NCI-H1092 treated with DMSO at 0.1 percent for 48 hours (cell line): ENCODE measurements around the gene PAEP.

Experiments
- DNase-seq: peaks from one replicate; lab custom pipeline; 2025; lab: John Stamatoyannopoulos, UW

The PAEP gene

DNA sequence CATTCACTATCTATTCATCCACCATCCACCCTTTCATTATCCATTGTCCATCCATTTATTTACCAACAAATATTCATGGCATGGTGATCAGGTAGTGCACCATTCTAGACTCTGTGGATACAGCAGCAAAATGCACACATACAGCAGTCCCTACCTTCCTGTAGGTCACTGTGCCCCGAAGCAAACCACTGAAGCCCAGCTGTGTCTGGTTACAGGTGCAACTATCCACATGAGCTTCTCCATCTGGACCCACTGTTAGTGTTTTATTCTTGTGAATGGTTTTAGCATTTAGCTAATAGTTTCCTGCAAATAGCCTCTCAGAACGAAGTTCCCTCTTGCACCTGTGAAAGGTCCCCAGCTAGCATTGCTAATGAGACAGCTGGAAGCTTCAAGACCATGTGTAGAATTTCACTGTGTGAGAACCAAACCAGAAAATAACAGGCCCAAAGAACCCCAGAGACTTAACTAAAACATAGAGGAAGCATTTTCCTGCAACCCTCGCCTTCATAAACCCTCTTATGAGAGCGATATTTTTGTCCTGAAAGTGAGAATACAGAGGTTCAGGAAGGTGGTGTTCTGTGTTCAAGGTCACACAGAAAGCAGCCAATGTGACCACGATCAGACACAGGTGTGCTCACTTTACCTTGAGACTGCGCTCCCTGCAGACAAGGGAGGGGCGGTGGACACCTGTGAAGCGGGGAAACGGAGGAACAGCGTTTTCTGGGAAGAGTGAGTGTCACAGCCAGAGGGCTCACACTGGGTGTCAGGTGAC lies 18.5 kb downstream of the PAEP start:
- no peak for DNase-seq

DNA sequence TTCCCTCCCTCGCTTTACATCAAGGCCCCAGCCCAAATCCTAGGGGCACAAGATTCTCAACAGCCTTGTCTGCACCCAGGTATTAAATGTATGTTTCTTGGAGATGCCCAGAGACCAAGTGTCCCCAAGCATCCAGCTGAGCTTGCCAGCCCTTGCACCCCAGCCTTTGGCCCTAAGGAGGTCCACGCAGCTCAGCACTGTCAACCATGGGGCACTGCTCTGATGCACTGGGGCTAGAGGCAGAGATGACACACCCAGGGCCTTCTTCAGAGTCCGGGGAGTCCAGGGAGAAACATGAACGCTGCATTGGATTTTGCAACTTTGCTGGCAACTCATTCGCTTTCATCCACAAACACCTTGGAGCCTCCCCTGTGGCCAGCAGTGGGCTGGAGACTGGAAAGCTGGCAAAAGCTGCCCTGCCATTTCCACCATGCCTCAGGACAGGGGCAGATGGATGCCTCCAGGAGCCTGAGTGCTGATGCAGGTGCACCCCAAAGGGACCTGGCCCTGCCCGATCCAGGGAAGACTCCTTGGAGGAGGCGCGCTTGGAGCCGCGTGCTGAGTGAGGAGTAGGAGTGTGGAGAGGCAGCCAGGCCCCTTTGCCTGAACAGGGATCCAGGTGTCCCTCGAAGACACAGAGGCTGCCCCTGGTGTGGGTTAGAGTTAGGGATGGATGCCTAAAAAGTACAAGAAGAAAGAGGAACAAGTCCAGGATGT lies 19.3 kb downstream of the PAEP start:
- DNase-seq = no peak

DNA sequence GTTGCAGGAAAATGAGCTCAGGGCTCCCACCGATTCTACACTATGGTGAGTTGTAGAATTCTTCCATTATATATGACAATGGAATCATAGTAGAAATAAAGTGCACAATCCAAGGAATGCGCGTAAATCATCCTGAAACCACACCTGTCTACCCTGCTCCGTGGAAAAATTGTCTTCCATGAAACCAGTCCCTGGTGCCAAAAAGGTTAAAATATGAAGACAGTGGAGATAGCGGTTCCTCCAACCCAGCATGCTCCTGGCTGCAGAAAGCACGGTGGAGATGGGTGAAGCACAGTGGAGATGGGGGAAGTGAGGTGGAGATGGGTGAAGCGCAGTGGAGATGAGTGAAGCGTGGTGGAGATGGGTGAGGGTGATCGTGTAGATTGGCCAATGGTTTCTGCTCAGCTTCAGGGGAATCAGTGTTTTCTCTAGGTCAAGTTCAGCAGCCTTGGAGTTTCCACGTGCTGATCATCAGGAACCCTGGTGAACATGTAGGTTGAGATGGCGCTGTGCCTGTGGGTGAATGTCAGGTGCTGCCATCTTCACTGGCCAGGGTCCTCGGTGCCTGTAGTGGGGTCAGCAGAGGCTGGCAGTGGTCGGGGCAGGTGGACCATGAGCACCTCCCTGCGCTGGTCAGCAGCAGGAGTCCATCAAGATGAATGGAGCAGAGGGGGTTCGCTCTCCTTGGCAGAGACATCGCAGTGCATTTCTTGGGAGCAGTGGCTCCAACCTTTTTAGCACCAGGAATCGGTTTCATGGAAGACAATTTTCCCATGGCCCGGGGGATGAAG lies 20.3 kb downstream of the PAEP start:
- DNase-seq = no peak

DNA sequence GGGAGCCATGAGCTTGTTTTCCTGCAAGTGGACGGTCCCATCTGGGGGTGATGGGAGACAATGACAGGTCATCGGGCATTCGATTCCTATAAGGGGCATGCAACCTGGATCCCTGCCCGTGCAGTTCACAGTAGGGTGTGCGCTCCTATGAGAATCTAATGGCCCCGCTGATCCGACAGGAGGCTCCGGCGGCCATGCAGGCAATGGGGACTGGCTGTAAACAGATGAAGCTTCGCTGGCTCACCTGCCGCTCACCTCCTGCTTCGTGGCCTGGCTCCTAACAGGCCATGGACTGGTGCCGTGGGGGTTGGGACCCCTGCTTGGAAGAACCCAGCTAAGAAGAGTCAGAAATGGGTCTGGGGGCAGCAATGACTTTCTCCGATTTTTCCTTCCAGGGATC lies 21.0 kb downstream of the PAEP start:
- no peak for DNase-seq

DNA sequence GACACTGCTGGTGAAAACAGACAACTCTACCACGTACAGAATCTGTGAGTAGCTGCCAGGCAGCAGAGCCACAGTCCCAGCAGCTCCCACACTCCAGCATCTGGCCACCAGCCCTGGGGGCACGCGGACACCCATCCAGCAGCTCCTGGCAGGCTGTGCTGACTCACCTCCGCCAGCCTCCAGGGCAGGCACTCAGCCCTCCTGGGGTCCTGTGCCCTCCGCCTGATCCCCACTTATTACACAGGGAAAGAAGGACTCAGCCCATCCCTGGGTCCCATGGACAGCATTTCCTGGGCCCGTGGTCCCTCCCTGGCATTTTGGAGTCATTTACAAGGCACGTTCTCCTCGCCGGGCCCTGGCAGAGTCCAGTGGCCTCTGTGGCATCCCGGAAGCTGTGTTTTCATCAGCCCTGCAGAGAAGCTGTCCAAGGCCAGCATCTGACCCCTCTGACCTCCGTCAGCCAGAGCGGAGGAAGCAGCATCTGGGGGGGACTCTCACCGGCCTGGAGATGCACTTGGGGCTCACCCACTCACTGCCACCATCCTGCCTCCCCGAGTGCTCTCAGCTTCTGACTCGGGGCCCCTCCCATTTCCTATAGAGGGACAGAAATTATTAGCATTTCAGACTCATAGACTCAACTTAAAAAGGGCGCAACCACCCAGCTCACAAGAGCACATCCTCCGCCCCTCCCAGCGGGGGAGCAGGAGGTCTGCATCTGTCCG lies 21.6 kb downstream of the PAEP start:
- DNase-seq = no peak

DNA sequence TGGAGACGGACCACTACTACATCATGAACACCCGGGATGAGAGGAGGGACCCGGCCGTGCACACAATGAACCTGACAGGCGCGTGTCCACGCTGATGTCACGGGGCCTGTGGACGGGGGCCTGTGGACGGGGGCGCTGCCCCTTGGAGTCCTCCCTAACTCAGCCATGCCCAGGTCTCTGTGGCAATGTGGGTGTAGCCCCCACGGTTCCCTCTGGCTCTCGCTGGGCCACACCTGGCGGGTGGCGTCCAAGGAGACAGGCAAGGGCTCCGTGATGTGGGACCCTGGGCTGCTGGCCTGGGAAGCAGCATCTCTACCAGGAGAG lies 22.1 kb downstream of the PAEP start:
- DNase-seq = no peak

DNA sequence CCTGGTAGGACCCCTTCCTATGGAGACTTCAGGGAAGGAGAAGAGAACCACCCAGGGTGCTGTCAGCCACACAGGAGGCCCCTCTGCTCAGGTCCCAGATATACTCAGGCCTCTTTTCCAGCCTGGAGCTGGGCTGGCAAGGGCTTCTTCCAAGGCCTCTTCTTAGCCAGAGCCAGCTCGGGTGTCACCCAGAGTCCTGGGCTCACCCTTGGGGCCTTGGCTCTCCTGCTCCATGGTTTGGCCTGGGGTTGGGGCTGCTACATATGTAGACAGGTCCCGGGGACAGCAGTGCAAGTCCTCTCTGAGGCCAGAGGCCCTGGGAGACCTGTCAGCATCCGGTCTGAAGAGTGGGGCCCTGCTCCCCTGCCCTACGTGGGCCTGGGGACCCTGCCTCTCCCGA lies 22.8 kb downstream of the PAEP start:
- no peak for DNase-seq

DNA sequence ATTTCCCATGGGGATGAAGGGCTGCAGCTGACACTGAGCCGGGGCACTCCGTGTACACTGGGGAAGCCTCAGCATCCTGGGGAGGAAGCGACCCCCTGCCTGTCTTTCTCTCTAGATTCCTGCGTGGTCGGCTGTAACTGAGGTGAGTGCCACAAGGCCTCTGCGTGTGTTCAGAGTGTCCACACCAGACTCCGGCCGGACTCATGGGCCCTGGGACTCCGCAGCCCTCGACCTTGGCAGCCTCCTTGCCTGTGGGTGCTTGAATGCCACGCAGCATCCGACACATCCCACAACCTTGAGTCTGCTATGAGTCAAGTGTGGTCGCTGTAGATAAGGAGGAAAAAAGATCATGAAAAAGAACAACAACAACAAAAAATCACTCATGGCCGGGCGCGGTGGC lies 23.4 kb downstream of the PAEP start:
- no peak for DNase-seq

DNA sequence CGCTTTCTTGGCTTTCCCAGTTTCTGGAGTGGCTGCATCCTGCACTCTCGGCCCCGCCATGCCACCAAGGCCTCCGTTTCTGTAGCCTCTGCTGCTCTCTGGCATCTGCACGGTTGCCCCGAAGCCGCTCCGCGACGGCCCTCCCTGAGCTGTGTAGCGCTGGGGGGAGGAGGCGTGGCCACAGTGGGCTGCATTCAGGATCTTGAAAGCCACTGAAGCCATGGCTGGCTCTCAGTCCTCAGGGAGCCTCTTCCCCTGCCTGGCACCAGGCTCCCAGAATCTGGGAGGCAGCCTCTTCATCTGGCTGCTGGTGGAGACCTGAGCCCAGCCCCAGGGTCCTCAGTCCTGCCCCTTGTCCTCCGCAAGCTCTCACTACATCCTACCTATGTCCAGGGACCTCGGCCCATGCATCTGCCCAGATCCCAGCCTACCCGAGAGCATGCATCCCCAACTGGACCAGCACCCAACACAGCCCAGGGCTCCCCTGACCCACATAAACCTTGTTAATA lies 25.1 kb downstream of the PAEP start:
- no peak for DNase-seq

DNA sequence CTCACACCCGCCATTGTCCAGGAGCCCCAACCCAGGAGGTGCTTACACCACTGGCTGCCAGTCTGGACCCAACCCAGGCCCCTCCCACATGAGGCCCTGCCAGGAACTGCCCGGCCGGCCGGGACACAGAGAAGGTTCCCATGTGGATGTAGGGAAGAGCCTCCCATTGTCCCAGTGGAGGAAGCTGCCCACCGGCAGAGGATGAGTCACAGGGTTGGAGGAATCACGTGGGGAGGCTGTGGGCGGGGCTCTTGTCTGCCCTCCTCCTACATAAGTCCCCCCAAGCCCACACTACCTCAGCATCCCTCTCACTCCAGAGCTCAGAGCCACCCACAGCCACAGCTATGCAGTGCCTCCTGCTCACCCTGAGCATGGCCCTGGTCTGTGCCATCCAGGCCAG lies 26.1 kb downstream of the PAEP start:
- no peak for DNase-seq

DNA sequence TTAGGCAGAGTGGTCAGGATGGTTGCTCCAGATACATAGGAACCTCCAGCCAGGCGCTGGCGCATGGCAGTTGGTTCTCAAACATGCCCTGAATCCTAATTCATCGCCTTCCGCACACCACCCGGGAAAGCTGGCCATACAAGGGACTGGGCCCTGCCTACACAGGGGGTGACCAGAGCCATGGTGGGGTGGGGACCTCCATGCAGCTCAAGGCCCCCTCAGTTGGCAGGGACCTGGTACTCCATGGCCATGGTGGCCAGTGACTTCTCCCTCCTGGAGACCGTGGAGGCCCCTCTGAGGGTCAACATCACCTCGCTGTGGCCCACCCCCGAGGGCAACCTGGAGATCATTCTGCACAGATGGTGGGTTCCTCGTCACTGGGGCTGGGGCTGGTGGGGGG lies 26.8 kb downstream of the PAEP start:
- DNase-seq = no peak

DNA sequence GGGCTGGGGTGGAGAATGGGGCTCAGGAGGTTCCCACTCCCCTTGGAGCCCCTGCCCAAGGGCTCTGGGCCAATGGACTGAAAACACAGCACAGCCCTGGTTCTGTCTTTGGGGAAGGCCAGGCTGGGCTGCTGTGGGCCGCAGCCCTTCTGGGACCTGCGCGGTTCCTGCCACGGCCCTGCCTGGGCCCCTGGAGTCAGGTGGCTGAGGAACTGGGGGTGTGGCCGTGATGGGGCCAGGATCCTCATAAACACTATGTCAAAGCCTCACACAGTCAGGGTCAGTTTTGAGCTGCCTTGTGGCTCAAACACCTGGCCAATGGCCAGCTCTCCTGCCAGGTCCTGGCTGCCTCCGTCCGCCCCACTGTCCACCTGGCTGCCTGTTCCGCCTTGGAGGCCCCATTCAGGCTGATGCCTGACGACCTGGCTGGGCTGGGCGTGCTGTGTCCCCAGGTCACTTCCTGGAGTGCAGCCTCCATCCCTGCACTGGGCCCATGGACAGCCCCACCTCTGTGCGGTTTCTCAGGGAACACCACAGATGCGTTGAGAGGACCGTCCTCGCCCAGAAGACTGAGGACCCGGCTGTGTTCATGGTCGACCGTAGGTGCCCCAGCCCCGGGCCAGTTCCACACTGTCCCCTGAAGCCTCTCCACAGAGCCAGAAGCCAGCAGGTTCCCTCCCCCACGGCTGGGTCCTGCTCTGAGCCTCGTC lies 27.5 kb downstream of the PAEP start:
- DNase-seq = no peak

DNA sequence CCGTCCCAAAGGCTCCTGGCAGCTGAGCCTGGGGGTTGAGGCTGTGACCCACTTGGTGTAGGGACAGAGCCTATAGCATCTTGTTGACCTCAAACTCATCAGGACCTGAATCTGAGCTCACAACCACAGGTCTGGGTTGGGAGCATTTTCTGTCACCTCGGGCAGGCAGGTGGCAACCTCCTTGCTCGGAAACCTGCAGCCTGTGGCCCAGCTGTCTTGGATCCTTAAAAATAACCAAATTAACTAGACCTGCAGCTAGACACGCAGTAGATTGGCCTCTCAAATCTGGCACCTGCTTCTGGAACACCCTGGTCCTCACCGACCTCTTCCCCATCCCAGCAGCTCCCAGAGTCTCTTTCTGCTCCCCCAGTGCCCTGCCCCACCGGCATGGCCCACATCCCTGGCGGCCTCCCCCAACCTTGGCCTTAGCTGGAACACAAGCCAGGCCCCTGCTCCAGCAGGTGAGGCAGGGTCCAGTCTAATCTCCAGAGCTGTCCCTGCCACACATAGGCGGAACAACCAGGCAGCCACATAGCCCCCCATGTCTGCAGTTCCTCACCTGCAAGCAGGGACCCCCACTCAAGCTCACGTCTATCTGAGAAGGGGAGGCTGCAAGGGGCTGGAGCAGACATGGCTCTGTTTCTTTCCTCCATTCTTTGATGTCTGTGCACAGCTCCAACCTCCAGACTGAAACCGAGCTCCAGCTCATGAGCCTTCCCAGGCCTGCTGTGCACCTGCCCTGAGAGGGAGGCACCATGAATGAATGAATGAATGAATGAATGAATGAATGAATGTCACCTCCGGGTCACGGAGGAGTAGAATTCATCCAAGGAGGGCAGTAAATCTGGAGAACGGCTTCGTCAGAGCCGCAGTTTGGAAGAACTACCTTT lies 28.3 kb downstream of the PAEP start:
- DNase-seq = no peak

DNA sequence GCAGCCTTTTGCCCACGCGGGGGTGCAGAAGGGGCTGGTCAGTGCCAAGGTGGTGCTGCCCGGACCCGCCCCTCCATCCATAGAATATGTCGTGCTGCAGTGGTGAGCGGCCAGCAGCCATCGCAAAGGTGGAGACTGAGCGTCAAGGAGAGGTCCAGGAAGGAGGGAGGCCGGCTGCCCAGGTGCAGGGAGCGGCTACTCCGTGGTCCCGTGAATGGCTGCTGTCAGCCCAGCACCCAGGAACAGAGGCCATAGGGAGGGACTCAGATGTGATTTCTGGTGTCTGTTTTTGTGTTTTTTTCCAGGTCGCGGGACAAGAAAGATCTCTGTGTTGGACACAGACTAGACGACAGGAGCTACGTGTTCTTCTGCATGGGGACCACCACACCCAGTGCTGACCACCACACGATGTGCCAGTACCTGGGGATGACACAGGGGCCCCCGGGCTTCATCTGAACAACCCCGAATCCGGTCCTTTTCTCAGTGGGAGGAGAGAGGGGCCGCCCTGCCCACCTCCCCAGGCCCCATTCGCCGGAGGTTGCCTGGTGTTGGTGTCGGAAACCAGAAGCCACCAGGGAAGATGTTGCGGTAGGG lies 29.0 kb downstream of the PAEP start:
- DNase-seq = no peak

DNA sequence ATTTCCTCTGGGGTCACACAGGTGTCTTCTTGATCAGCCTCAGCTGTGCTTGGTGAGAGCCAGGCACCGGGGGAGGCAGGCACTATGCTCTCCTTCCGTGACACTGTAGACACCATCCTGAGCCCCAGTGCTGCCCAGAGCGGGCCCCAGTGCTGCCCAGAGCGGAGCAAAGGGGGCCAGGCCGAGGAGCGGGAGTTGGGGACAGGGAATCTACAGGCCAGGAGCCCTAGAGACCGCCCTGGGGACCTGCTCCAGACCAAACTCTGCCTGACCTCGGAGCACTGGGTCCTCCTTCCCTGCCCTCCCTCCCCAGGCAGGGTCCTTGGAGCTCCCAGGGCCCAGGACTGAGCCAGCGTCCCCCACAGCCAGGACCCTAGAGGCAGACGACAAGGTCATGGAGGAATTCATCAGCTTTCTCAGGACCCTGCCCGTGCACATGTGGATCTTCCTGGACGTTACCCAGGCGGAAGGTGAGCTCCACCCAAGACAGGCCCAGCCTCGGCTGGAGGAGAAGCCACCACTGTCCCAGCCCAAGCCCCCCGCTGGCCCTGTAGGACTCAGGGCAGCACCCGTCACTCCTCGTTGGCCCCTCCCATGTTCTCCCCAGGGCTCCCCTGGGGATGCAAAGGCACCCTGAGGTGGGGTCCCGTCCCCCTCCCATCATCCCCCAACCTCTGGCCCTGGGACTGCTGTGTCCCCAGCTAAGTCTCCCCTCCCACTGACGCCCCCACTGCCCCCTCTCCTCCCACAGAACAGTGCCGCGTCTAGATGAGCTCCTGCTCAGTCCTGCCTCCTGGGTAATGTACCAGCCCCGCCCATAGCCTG lies 30.2 kb downstream of the PAEP start:
- no peak for DNase-seq

DNA sequence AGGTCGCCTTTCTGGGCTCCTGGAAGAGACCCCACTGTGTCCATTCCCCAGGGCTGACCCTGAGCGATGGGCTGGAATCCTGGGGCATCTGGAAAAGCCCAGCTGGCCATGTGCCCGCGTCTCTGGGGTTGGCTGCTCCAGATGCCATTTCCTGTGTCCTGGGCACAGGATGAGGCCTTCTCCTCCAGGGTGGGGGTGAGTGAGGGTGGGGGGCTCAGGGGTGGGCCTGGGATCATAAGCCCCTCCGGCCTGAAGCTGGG lies 30.7 kb downstream of the PAEP start:
- DNase-seq = no peak

DNA sequence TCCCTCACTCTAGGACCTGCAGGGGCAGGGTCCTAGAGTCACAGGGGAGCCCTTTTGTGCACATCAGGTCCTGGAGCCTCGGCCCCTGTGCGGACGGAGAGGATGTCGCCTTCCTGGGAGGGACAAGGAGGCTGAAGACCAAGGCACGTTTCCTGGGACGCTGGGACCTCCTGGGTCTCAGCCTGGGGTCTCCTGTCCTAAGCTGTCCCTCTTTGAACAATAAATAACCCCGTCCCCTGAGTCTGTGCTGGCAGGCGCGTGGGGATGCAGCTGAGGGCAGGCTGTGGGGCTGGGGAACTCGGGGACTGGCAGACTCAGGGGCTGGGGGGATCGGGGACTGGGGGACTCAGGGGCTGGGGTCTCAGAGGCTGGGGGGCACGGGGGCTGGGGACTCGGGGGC lies 31.1 kb downstream of the PAEP start:
- DNase-seq = no peak

DNA sequence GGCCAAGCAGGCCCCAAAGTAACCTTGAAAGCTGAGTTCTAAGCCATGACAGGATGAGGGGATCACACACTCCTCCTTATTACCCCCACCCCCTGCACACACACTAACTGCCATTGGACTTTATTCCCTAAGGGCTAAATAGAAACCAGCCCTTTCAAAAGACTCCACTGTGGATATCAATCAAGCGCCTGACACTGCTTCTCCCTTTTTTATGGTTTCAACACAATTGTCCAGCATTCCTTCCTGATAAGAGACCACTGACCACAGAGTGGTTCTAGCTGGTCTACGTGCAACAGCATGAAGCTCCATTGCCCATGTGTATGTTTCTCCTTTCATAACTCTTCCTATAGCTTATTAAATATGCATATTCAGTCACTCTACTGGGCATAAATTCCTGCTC lies 34.7 kb downstream of the PAEP start:
- DNase-seq = no peak

DNA sequence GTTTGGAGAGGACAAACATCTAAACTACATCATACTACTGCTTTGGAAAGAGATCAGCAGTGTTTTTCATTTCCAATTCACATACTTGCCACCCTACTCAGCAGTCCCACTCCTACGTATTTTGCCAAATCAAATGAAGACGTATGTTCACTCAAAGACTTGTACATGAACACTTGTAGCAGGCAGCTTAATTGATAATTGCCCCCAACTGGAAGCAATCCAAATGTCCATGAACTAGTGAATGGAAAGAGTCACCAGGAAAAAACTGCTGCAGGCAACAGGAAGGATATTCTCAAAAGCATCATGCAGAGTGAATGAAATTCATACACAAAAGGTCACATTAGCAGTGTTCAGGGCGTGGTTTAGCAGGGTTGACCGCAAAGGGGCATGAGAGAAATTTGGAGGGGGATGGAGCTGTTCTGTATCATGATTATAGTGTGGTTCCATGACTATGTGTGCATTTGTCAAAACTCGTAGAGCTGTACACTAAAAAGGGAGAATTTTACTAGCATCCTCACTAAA lies 38.8 kb downstream of the PAEP start:
- no peak for DNase-seq
